Measurements from ENCODE around the gene MORC1.

Gene MORC1

GRCh38 chr3:108936924-108937689, 180.8 kb downstream of the MORC1 start:
- DNase-seq = no peak

- peak; percentile 39 for DNase-seq
Observed at GRCh38 chr3:108931035-108931434, 186.9 kb downstream of the MORC1 start.

DNA sequence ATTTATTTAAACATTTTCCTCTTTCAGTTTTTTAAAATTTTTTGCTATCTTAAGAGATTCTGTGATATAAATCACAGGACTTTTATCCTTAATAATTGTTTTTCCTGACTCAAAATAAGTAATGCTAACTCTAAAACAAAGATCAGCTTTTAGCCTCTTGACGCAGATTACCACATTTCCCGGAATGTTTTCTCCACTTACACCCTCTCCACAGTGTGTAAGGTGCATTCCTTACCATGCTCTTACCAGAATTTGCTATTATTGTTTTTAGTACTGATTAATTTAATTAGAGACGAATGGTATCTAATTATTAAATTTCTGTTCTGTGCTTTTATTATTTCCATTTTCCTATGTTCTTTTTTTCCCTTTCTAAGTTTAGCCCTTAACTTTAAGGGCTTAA, 199.1 kb downstream of the MORC1 start:
- no peak for DNase-seq

DNA sequence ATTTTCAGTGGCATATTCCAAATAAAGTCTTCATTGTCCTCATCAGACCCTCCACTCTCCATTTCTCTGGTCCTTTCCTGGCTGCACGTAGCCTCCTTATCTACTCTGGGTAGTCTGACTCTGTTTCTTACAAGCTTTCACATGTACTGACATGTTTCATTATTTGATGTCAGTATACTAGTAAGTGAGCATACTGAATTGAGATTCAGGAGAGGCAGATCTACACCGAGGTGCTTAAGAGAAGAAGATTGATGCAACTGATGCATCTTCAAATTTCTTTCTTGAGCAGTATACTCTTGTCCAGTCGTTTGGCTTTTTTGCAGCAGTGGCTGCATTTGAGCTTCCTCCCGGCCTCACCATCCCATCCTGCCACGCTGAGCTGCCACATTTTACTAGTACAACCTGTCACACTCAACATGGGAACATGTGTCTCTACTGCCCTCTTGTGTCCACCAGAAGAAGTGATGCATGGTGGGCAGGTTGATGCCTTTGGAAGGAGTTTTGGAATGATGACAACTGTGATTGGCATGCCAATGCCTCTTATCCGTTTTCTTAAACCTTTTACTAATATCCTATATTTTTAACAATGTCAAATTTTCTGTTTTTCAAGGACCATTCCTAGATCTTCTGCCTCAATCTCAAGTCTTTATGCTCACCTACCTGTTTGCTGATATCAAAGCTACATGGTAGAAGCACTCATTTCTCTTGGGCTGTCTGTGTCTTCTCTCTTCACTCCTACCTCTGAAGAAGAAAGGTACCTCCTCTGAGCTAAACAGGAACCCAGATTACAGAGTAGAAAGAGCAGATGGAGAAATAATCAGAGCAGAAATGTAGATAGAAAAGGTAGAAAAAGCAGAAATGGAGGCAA, 202.9 kb downstream of the MORC1 start:
- peak; percentile 83 for DNase-seq

GRCh38 chr3:108909799-108910198, 208.1 kb downstream of the MORC1 start:
- DNase-seq = no peak
